Left ventricle myocardium inferior (tissue), 1 donor: ENCODE data around the gene UBR4. TPM values are rescaled to one million over a fixed set of nuclear protein-coding genes. Genes with fewer than 3 reads are reported as not detected.

Source experiments
- DNase-seq: peaks from one replicate; pipeline ENCODE4 v3.0.0-alpha.2; 2020
- H3K27ac ChIP-seq: fragments of 200-600 bp; replicated peaks from 2 replicates; pipeline ENCODE4 v1.8.0; 2021
- H3K27me3 ChIP-seq: fragments of 200-600 bp; 2 replicates; pipeline ENCODE4 v1.8.0; 2021; ENCODE audit warnings: low read depth
- H3K36me3 ChIP-seq: fragments of 200-600 bp; 2 replicates; pipeline ENCODE4 v1.8.0; 2021
- H3K4me1 ChIP-seq: fragments of 200-600 bp; 2 replicates; pipeline ENCODE4 v1.8.0; 2021
- H3K4me3 ChIP-seq: fragments of 200-600 bp; 2 replicates; pipeline ENCODE4 v1.8.0; 2021; ENCODE audit warnings: mild to moderate bottlenecking, moderate library complexity
- H3K9me3 ChIP-seq: fragments of 200-600 bp; replicated peaks from 2 replicates; pipeline ENCODE4 v1.8.0; 2021
- CTCF ChIP-seq: fragments of 200-600 bp; IDR thresholded peaks from 2 replicates; pipeline ENCODE4 v1.8.0; 2021; ENCODE audit warnings: antibody characterized with exemption, mild to moderate bottlenecking, borderline replicate concordance
- intact Hi-C: fragments of 100-400 bp; cut with micrococcal nuclease; formaldehyde crosslinking; loops from one replicate; pipeline ENCODE4 v1.11.0; 2022
- total RNA-seq: library from RNA; stranded (reverse); fragmentation: NEBNext Ultra II Directional; extraction: Animal tissue kit (Norgen Biotek cat#: 25700); gene quantifications from one replicate; pipeline ENCODE4 v1.2.1, GENCODE V29; 2021
- donor health status: DM: no; HTN: yes; CAD: no; lungs with severe emphysema.

Gene UBR4
- total RNA-seq, 1 donor from 2014 or later = 54.3 TPM

- Histone ChIP-seq H3K27ac (no peak overlapping the region), H3K4me1 (peaks cover 10% of the 10 kb centered on the region), H3K27me3 (no peaks in the 10 kb centered on the region), H3K4me3 (no peak overlapping the region), H3K36me3 (peaks cover 100% of the 10 kb centered on the region), H3K9me3 (no peaks in the 10 kb centered on the region)
- DNase-seq = no peak
- peak; percentile 52 for TF ChIP-seq CTCF
- intact Hi-C loops = no loop called here
Measured at GRCh38 chr1:19113697-19114092, 96.4 kb downstream of the UBR4 start.

GRCh38 chr1:19112891-19113696 is 97.0 kb downstream of the UBR4 start:
- H3K9me3 ChIP-seq = no peaks in the 10 kb centered on the region
- H3K27ac ChIP-seq = no peak overlapping the region
- H3K4me1 ChIP-seq = peaks cover 10% of the 10 kb centered on the region
- H3K36me3 ChIP-seq = peaks cover 100% of the 10 kb centered on the region
- DNase-seq = no peak
- no peak for TF ChIP-seq CTCF
- intact Hi-C loops = no loop called here
- no peak overlapping the region for H3K4me3 ChIP-seq
- H3K27me3 ChIP-seq = no peaks in the 10 kb centered on the region

- no peaks in the 10 kb centered on the region for H3K27me3 ChIP-seq
- no peaks in the 10 kb centered on the region for H3K9me3 ChIP-seq
- H3K4me1 ChIP-seq = peaks cover 3% of the 10 kb centered on the region
- H3K27ac ChIP-seq = no peak overlapping the region
- DNase-seq = no peak
- H3K36me3 ChIP-seq = peaks cover 98% of the 10 kb centered on the region
- TF ChIP-seq CTCF = no peak
- intact Hi-C loops = no loop called here
- H3K4me3 ChIP-seq = no peak overlapping the region
Measured at GRCh38 chr1:19110257-19110927, 99.7 kb downstream of the UBR4 start.

GRCh38 chr1:19109545-19109944 is 100.5 kb downstream of the UBR4 start:
- DNase-seq = no peak
- no peak overlapping the region for H3K27ac ChIP-seq
- no peak for TF ChIP-seq CTCF
- H3K36me3 ChIP-seq = peaks cover 98% of the 10 kb centered on the region
- intact Hi-C loops = no loop called here
- no peak overlapping the region for H3K4me3 ChIP-seq
- H3K27me3 ChIP-seq = no peaks in the 10 kb centered on the region
- no peaks in the 10 kb centered on the region for H3K9me3 ChIP-seq
- peaks cover 3% of the 10 kb centered on the region for H3K4me1 ChIP-seq

- TF ChIP-seq CTCF = no peak
- peaks cover 99% of the 10 kb centered on the region for H3K36me3 ChIP-seq
- H3K9me3 ChIP-seq = no peaks in the 10 kb centered on the region
- H3K27ac ChIP-seq = no peak overlapping the region
- peaks cover 2% of the 10 kb centered on the region for H3K4me1 ChIP-seq
- H3K27me3 ChIP-seq = no peaks in the 10 kb centered on the region
- intact Hi-C loops = no loop called here
- no peak overlapping the region for H3K4me3 ChIP-seq
- DNase-seq = no peak
Measured at GRCh38 chr1:19101244-19101643, 108.8 kb downstream of the UBR4 start.
